ENCODE data around the gene KCNJ18.
"Not testable (repeated sequence)": the region's sequence is repeated elsewhere in the genome, so short reads cannot be mapped to it uniquely, and the experiment has no call there.

KCNJ18 gene

GRCh38 chr17:21685061-21685795 lies 7.1 kb upstream of the KCNJ18 start:
- not testable (repeated sequence) for DNase-seq (ENCODE audit: low spot score)

GRCh38 chr17:21686165-21687015 lies 5.9 kb upstream of the KCNJ18 start:
- peak; percentile 4 for DNase-seq (ENCODE audit: low spot score)

DNA sequence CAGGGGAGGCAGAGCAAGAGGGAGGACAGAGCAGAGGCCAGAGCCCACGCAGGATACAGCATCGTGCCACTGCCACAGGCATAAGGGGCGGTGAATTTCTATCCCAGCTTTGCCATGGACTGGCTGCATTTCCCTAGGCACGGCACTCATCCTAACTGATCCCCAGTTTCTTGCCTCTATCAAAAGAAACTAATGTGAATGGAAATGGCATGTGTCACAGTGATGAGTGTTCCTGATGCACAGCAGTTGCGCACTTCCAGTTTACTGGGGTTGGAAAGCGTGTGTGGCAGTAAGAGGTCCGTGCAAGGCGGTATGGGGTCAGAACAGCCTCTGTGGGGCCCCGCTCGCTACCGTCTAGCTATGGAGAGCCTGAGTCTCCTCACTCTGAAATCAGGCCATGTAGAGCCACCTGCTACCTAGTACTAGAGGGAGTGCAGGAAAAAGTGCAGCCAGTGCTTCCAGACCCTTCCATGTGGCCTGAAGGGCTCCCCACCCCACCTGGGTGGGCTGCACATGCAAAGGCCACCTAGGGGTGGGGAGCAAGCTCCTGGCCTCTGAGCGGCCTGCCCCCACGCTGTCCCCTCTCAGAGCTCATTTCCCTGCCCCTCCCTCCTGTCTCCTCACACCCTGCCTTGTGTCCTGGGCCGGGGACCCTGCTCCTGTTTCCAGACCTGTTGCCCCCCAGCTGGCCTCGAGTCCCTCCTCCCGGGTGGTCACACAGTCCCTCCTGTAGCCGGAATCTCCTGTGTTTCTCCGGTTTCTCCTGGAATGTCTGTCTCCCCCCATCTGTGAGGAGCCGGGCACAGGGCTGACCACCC lies 5.0 kb upstream of the KCNJ18 start:
- DNase-seq (ENCODE audit: low spot score): no peak

- no peak for DNase-seq (ENCODE audit: low spot score)
These were observed 3.9 kb upstream of the KCNJ18 start for GRCh38 chr17:21688293-21688949.

GRCh38 chr17:21689604-21690003 lies 2.7 kb upstream of the KCNJ18 start:
- peak; percentile 33 for DNase-seq (ENCODE audit: low spot score)

- DNase-seq (ENCODE audit: low spot score): not testable (repeated sequence)
These were observed 1.5 kb upstream of the KCNJ18 start for GRCh38 chr17:21690811-21691210.

GRCh38 chr17:21691481-21691880 lies 842 bp upstream of the KCNJ18 start:
- not testable (repeated sequence) for DNase-seq (ENCODE audit: low spot score)

DNA sequence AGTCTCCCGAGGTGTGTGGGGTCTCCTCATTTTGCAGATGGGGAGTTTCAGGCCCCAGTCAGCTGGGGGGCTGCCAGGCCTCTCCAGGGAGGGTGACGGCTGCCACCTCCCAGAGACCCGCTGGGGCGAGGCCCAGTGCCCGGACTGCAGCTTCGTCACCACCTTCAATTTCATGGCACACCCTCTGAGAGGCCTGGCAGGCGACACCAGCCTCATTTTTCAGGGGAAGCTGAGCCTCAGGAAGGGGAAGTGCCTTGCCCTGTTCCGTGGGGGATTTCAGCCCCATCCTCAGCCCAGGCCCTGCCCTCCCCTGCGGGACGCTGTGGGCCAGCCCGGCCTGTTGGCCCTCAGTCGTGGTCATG lies 362 bp downstream of the KCNJ18 start:
- not testable (repeated sequence) for DNase-seq (ENCODE audit: low spot score)

DNA sequence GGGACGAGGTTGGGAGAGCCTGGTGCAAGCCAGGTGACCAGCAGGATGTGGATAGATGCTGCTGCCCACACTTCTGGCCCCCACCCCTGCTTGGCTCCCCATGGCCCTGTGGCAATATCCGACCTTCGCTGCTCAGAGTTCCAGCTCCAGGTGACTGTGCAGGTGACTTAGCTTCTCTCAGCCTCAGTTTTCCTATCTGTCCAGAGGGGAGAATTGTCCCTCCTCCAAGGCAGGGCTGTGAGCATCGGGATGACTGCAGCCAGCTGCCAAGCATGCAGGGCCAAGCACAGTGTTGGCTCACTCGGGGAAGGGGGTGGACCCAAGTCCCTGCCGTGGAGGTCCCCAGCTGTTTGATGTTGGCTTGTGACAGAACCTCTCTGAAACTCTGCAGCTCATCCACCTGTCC lies 1.1 kb downstream of the KCNJ18 start:
- not testable (repeated sequence) for DNase-seq (ENCODE audit: low spot score)

DNA sequence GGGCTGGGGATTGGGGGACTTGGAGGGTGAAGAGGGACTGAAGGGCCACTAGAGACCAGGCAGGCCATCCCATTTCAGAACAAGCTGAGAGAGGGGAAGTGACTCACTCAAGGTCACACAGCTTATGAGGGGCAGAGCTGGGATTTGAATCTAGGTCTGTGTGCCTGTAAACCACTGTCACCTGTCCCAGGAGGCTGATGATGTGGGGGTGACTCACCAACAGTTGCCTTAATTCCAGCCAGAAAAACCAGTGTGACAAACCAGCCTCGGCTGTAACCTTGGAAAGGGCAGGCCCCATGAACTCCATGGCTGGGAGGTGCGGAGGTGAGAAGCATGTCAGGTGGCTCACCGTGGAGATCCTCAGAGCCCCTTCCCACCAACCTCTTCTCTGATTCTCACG lies 1.6 kb downstream of the KCNJ18 start:
- not testable (repeated sequence) for DNase-seq (ENCODE audit: low spot score)

- not testable (repeated sequence) for DNase-seq (ENCODE audit: low spot score)
These were observed 3.9 kb downstream of the KCNJ18 start for GRCh38 chr17:21696227-21696626.

- DNase-seq (ENCODE audit: low spot score): not testable (repeated sequence)
These were observed 4.7 kb downstream of the KCNJ18 start for GRCh38 chr17:21696842-21697507.

DNA sequence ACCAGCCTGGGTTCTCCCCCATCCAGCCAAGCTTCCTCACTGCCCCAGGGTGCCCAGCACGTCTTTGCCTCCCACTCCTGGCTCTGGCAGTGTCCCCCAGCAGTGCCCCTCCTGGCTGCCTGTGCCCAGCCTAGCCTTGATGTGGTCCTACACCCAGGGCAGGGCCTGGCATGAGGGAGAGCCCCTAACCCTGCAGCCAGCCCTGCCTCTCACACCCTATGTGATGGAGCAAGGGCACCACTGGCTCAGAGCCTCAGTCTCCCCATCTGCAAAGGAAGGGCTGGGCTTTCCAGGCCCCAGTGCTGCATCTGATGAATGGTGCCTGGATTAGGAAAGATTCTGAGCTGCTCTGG lies 5.2 kb downstream of the KCNJ18 start:
- DNase-seq (ENCODE audit: low spot score): not testable (repeated sequence)

GRCh38 chr17:21698437-21699075 lies 6.2 kb downstream of the KCNJ18 start:
- DNase-seq (ENCODE audit: low spot score): not testable (repeated sequence)

DNA sequence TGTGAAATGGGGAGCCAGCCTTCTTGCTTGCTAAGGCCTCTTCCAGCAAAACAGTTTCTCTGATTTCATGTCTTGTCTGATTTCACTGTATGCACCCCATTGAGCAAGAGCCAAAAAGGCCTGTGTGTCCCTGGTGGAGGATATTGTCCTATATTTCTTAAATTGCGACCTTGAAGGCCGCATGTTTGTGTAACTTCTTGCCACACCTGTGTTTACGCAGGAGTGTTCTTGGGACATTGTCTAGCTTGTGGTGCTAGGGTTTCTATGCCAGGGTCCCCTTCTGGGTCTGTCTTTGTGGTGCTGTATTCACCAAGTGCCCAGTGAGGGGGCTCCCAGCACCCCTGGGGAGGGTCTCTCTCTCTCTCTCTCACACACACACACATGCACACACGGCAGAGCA lies 6.8 kb downstream of the KCNJ18 start:
- DNase-seq (ENCODE audit: low spot score): not testable (repeated sequence)

GRCh38 chr17:21699573-21700236 lies 7.4 kb downstream of the KCNJ18 start:
- DNase-seq (ENCODE audit: low spot score): not testable (repeated sequence)

DNA sequence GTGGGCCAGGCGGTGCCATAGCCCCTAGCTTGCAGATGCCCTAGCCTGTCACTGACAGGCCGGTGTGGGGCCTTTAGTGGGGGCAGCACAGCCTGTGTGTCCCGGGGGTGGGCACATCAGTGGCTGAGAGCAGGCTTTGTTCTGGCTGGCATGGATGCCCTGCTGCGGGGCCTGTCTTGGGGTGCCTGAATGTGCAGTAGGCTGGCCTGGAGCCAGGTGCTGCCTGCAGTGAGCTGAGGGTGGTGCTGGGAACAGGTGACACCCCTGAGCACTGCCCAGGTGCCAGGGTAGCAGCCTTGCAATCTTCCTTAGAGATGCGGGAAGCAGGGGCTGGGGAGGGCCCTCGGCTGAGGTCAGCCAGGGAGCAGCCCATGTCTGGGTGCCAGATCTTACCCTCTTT lies 8.8 kb downstream of the KCNJ18 start:
- not testable (repeated sequence) for DNase-seq (ENCODE audit: low spot score)

GRCh38 chr17:21702029-21702428 lies 9.7 kb downstream of the KCNJ18 start:
- DNase-seq (ENCODE audit: low spot score): not testable (repeated sequence)

GRCh38 chr17:21702521-21702920 lies 10.2 kb downstream of the KCNJ18 start:
- DNase-seq (ENCODE audit: low spot score): not testable (repeated sequence)

Measured in kidney capillary endothelial cell (primary cell).